Measurements from ENCODE around the gene TESK2. TPM values are rescaled to one million over a fixed set of nuclear protein-coding genes. Genes with fewer than 3 reads are reported as not detected.
A peak's percentile ranks its signal among the peaks of the same experiment; 100 is the strongest.
"Not testable (repeated sequence)": the region's sequence is repeated elsewhere in the genome, so short reads cannot be mapped to it uniquely, and the experiment has no call there.

Gene TESK2
- total RNA-seq, 1 experiment from 2014 or later, result 0.71 TPM

DNA sequence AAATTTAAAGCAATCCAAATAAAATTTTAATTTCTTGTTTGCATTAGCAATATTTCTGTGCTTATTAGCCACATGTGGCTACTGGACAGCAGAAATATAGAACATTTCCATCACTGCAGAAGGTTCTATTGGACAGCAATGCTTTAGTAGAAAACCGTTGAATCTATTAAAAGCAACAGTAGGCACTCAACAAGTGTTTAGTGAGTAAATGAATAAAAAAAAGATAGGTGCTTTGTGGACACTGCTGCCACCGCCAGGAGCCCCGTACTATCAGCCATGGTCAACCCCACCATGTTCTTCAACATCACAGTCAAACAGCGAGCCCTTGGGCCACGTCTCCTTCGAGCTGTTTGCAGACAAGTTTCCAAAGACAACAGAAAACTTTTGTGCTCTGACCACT, 76.2 kb downstream of the TESK2 start:
- no peak for DNase-seq (ENCODE audit: low read depth)

DNA sequence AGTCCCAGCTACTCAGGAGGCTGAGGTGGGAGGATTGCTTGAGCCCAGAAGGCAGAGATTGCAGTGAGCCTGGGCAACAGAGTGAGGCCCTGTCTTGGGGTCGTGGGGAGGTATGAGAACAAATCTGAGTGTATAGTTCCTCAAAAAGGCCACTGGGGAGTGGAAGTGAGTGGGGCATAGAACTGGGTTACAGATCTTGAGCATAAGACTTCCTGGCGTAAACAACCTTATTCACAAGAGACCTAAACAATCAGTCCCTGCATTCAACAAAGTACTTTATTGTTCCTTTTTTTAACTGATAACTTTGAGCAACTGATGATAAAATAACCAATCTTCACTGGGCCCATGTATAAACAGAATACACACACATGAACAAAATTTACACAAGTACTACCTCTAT, 78.1 kb downstream of the TESK2 start:
- DNase-seq (ENCODE audit: low read depth), result no peak

DNA sequence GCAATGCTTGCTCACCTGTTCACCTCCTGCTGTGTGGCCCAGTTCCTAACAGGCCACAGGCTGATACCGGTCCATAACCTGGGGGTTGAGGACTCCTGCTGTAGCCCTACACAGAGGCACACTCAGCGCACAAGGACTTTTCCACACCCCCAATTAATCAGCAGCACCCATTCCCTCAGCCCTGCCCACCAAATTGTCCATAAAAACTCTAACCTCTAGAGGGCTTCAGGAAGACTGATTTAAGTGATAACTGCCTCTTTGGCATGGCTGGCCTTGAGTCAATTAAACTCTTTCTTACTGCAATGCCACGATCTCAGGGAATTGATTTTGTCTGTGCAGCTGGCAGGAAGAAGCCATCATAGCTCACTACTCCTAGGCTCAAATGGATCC, 79.5 kb downstream of the TESK2 start:
- DNase-seq (ENCODE audit: low read depth), result no peak

DNA sequence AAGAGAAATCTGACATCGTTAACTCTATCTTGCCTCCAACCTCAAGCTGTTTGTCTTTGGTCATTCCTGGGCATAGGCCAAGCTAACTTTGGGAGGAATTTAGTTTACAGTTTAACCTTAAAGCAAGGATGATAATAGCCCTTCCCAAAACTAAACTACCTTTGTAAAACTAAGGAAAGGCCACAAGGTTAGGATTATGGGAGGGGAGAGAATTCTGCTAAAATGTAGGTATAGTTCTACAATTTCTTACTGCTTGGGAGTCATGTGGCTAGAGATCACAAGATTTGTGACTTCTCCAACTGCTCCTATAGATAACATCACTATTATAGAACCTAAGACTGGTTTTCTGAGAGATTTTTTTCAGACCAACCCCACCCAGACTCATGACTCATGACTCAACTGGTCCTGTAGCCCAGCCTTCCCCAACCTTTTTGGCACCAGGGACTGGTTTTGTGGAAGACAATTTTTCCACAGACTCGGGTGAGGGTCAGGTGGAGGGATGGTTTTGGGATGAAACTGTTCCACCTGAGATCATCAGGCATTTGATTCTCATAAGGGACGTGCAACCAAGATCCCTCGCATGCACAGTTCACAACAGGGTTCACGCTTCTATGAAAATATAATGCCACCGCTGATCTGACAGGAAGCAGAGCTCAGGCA, 80.0 kb downstream of the TESK2 start:
- no peak for DNase-seq (ENCODE audit: low read depth)

DNA sequence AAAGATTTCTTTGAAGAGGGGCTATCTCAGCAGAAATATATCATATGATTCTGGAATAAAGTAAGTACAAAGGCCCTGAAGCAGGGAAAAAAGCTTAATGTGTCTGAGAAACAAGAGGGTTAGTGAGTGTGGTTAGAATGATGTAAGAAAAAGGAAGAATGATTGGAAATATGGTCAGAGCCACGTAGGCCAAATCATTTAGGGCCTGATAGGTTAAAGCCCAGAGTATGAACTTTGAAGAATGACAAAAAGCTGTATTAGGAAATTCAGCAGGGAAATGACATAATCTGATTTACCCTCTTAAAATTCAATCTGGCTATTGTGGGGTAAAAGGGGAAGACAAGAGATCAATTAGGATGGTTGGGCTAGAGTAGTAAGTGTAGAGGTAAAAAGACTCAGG, 81.7 kb downstream of the TESK2 start:
- no peak for DNase-seq (ENCODE audit: low read depth)

DNA sequence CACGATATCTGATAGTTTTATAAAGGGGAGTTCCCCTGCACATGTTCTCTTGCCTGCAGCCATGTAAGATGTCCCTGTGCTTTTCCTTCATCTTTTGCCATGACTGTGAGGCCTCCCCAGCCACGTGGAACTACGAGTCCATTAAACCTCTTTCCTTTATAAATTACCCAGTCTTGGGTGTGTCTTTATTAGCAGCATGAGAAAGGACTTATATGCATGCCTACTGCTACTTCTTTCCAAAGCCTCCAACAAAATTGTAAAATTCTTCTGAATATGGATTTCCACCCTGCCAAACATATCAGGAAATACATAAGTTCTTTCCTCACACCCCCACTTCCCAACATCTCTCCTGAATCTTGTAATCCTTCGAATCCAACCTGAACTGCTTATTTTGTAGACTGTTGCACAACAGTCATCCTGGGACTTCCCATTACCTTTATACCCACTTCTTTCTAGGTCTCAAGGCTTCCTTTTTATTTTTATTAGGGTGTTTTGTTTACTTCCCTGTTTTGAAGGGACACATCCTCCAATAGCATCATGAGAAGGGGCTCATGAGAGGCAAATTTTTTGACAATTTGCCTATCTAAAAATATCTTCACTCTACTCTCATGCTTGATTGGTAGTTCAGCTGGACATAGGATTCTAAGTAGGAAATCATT, 83.2 kb downstream of the TESK2 start:
- no peak for DNase-seq (ENCODE audit: low read depth)

DNA sequence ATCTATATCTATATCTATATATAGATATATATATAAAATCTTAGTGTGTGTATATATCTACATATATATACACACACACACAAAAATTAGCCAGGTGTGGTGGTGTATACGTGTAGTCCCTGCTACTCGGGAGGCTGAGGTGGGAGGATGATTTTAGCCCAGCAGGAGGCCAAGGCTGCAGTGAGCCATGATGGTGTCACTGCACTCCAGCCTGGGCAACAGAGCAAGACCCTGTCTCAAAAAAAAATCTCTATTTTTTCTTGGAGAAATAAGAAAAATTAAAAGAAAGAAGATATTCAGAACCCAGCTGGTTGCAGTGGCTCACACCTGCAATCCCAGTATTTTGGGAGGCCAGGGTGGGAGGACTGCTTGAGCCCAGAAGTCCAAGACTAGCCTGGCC, 85.3 kb downstream of the TESK2 start:
- DNase-seq (ENCODE audit: low read depth), result no peak

DNA sequence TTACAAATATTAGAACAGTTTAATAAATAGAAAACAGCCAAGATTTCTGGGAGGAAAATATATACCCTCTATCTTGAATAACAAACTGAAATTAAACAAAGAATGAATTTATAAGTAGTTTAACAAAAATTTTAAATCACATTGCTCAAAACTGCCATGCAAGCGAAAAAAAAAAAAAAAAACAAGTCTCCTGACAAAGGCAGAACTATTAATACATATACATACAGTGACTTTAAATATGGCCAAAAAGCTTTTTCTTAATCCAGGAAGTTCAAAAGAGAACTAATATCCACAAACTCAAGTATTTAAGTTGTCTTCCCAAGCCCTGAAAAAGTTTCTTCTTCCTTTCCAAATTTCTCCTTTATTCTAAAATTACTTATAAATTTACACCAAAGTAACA, 87.2 kb downstream of the TESK2 start:
- no peak for DNase-seq (ENCODE audit: low read depth)

DNA sequence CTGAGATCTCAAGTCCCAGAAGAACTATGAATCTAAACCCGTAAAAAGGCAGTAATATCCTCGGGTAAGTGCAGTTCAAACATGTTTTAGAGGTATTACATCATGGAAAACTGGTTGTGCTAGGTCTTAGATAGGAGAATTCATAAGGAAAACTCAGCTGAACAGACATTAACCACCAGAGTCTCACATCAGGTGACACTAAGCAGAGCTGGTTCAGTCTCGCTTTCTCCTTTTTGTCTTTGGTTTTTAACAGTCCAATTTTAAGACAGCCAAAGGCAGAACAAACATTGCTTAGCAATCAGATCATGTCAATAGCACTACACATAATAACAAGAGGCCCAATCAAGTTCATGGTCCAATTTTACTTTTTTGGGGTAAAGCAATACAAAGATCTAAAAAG, 87.7 kb downstream of the TESK2 start:
- no peak for DNase-seq (ENCODE audit: low read depth)

DNA sequence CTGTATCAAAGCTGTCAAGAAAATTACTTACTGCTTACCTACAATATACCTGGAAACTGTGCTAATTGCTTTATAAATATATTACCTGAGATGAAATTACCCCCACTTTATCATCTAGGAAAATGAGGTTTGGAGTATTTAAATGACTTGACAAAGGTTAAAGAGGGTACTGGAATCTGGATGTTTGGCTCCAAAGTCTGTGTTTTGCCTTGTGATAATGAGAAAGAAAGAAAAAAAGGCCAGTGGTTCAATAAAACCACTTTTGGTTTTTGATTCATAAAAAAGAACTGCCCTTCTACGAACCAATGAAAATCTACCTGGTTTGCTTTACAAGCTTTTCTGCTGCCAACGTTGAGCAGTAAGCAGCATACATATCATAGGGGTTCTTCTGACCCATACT, 89.4 kb downstream of the TESK2 start:
- DNase-seq (ENCODE audit: low read depth), result no peak

DNA sequence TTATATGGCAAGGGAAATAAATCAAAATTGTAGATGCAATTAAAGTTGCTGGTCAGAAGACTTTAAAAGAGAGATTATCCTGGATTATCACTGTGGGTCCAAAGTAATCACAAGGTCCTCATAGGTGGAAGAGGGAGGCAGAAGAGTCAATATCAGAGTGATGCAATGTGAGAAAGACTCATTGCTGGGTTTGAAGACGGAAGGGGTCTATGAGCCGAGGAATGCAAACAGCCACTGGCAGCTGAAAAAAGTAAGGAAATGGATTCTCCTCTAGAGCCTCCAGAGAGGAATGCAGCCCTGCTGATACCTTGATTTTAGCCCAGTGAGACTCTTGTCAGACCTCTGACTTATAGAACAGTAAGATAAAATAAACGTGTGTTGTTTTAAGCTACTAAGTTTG, 90.9 kb downstream of the TESK2 start:
- DNase-seq (ENCODE audit: low read depth), result no peak

DNA sequence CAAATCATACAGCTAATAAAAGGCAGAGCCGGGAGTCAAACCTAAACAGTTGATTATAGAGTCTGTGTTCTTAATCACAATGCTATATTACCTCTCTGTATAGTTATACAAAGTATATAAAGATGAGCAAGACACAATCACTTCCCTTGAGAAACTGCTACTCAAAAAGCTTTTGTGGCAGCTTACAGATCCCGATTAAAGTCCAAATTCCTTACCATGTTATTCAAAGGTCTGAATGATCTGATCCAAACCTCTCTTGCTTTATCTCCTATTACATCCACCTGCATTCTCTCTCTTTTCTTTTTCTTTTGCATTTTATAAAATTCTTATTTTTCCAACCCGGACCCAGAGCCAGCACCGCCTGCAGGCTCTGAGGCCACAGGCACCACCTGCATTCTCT, 93.7 kb downstream of the TESK2 start:
- no peak for DNase-seq (ENCODE audit: low read depth)

DNA sequence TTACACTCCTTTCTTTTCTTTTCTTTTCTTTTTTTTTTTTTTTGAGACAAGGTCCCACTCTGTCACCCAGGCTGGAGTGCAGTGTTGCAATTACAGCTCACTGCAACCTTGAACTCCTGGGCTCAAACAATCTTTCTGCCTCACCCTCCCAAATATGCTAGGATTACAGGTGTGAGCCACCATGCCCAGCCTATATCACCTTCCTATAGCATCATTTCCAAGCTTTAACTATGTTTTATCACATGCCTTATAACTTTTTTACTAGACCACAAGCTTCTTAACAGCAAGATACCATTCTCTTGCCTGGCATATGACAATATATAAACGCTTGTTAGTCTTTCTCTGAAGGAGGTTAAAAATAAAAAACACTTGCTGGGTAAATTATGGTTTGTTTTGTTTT, 95.4 kb downstream of the TESK2 start:
- no peak for DNase-seq (ENCODE audit: low read depth)

DNA sequence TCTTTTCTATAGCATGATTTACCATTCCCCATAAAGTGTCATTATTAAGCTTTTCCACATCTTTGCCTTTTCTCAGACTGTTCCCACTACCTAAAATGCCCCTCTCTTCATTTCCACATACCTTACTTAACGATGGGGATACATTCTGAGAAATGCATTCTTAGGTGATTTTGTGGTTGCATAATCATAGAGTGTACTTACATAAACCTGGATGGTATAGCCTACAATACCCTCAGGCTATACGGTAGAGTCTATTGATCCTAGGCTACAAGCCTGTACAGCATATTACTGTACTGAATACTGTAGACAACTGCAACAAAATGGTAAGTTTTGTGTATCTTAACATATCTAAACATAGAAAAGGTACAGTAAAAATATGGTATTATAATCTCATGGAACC, 95.9 kb downstream of the TESK2 start:
- DNase-seq (ENCODE audit: low read depth), result no peak

DNA sequence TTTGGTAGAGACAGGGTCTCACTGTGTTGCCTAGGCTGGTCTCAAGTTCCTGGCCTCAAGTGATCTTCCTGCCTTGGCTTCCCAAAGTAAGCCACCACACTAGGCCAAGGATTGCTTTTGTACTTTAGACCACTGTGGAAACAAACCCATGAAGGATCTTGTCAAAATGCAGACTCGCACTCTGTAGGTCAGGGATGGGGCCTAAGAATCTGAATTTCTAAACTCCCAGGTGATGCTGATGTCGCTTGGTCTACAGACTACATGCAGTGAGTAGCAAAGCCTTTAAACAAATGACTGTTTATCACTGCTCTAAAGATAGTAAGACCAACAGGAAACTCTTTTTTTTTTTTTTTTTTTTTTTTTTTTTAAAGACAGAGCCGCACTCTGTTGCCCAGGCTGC, 96.6 kb downstream of the TESK2 start:
- no peak for DNase-seq (ENCODE audit: low read depth)

DNA sequence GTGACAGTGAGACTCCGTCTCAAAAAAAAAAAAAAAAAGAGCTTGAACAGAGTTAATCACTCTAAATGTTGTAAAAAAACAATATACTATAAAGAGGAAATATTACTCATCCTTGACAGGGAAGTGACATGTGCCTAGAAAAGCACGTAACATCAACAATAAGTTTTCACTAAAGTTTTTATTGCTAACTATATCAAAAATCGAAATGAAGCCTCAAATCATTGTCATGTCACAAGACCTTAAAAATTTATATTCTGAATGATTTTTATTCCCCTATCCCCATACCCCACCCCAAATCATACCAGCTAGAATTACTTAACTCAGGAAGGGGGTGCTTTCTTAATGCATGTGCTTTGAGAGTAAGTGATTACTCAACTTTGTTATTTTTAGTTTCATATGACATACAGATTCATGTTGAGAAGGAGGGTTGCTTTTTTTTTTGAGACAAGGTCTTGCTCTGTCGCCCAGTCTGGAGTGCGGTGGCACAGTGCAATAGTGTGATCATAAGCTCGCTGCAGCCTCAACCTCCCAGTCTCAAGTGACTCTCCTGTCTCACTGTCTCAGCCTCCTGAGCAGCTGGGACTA, 97.2 kb downstream of the TESK2 start:
- peak; percentile 52 for DNase-seq (ENCODE audit: low read depth)

DNA sequence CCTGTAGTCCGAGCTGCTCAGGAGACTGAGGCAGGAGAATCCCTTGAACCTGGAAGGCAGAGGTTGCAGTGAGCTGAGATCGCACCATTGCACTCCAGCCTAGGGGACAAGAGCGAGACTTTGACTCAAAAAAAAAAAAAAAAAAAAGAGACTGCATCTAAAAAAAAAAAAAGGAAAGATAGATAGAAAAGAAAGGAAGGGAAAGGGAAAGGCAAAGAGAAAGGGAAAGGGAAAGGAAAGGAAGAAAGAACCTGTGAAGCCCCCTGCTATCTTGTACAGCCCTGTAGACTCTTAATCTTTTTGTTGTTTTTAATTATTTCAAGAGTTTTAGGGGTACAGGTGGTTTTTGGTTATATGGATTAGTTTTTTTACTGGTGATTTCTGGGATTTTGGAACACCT, 104.7 kb downstream of the TESK2 start:
- no peak for DNase-seq (ENCODE audit: low read depth)

DNA sequence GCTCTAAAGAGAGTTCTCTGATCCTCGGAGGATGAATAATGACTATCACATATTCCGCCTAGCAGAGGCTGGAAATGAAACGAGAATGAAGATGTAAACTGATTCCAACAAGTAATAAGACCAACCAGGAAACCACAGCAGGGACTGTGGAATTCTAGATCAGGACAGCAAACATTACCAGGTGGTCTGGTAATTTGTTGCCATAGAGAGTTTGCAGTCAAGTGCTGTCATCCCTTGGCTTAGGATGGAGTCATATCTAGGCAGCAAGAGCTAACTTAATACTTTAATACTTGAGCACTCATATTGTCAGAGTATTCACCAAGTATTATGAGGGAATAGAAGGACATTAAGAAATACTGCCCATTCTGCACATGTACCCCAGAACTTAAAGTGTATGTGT, 105.7 kb downstream of the TESK2 start:
- DNase-seq (ENCODE audit: low read depth), result peak; percentile 18

DNA sequence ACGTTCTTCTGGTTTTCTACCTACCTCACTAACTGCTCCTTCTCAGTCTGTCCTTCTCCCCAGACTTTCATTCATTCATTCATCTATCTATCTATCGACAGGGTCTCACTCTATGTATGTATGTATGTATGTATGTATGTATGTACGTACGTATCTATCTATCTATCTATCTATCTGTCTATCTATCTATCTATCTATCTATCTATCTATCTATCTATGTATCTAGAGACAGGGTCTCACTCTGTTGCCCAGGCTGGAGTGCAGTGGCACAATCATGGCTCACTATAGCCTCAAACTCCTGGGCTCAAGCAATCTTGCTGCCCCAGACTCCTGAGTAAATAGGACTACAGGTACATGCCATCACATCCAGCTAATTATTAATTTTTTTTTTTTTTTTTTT, 106.8 kb downstream of the TESK2 start:
- DNase-seq (ENCODE audit: low read depth), result not testable (repeated sequence)

DNA sequence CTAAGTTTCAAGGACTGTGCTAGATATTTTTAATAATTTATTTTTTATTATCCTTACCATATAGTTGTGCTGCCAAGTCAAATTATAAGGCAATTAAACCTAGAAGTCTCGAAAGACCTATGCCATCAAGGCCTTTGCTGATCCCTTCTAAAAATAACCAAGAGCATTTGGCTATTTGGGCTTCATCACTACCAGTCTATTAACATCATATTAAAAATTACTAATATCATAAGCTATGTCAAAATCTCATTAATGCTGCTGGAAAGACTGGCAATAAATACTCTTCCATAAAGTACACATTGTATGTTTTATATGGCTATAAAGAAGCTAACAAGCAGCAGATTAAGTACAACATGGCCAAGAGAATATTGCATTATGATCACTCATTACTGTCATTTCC, 107.8 kb downstream of the TESK2 start:
- DNase-seq (ENCODE audit: low read depth), result no peak

DNA sequence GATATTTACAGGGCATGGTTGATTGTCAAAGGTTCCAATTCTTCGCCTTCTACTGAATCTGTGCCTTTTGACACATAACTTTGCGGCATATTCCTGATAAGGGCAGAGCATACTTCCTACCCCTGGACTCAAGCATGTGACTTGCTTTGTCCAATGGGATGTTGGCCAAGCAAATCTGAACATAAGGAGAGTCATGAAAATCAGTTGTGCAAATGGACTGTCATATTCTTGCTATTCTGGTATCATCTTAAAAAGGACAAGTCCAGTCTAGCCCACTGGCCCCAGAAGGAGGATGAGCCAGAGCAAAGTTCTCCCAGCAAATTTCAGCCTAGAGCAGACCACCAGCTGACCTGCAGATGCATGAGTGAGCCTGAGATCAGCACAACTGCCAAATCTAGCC, 109.7 kb downstream of the TESK2 start:
- no peak for DNase-seq (ENCODE audit: low read depth)

DNA sequence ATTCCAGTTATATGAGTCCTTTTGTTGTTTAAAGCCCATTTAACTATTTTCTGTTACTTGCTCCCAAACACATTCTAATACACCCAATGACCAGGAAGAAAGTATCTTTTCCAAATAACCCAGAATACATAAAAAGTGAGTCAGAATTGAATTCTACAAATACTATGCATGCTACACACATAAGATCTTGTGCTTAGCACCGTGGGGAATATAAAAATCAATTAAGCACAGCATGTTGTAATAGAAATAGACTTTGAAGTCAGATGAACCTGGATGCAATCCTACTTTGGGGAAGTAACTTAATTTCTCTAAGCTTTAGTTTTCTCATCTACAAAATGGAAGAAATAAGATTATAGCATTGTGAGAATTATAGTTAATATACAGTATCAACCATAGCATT, 110.2 kb downstream of the TESK2 start:
- no peak for DNase-seq (ENCODE audit: low read depth)

DNA sequence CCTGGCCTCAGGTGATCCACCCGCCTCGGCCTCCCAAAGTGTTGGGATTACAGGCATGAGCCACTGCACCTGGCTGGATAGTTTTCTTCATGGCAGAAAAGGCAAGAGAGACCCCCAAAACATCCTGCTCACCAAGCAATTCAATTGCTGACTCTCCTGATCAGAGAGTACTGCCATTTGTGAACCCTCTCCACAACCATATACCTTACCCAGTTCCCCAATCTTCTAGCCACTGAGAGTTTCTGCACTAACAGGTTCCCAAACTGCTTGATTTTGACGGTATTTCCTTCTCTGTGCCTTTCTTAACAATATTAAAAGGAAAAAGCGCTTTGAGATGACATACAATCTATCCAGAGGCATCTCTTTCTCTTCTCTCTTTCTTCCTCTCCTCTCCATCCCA, 110.8 kb downstream of the TESK2 start:
- no peak for DNase-seq (ENCODE audit: low read depth)
